ENCODE measurements around the gene MED13. TPM values are rescaled to one million over a fixed set of nuclear protein-coding genes. Genes with fewer than 3 reads are reported as not detected.

The MED13 gene
- total and polyA plus RNA-seq, 9 of the 15 experiments (the other 6 are each of a cell fraction or from before 2014, with no cell fraction given), result 5.4 to 48.4 (median 28.2) TPM

DNA sequence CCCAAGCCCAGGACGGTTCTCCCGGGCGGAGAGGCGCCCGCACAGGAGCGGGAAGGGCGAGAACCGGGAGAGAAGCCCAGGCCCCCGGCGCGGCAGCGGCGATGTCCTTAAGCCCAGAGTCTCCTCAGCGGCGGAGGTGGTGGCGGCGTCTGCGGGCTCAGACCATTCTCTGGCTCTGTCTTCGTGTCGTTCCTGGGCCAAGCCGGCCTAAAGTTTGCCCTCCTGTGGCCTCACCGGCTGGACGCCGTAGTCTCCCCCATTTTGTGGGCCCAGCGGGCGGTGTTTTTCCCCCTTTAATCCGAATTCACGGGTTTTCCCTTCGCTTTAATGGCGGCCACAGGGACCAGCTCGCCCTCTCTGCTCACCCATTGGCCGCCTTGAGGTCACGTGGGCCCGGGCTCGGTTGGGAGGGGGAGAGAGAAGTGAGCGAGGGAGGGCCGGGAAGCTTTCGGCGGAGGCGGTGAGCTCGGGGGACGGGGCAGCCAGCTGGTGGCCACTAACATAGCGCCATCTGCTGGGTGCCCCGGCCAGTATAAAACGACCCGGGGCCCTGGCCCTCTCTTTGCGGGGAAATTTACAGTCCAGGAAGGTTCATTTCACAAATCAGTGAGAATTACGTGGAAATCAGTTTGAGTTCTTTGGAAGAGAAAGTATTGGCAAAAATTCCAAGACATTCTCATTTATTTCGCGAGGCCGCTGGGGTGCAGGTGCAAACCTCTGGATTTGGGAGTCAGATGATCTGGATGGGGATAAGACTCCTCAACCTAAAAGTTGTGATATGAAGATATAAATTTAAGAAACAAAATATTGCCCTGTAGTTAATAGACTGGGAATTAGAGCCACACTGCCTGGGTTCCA, 762 bp upstream of the MED13 start (continued):
- TF ChIP-seq, protein P1, sequence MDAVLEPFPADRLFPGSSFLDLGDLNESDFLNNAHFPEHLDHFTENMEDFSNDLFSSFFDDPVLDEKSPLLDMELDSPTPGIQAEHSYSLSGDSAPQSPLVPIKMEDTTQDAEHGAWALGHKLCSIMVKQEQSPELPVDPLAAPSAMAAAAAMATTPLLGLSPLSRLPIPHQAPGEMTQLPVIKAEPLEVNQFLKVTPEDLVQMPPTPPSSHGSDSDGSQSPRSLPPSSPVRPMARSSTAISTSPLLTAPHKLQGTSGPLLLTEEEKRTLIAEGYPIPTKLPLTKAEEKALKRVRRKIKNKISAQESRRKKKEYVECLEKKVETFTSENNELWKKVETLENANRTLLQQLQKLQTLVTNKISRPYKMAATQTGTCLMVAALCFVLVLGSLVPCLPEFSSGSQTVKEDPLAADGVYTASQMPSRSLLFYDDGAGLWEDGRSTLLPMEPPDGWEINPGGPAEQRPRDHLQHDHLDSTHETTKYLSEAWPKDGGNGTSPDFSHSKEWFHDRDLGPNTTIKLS (IDR thresholded peaks at IDR 0.05; ENCODE audit: borderline replicate concordance, low read depth), result no peak
- no peak for TF ChIP-seq BMI1 (IDR thresholded peaks at IDR 0.05; ENCODE audit: low read length)
- TF ChIP-seq TRIM28 (IDR thresholded peaks at IDR 0.05), result no peak
- TF ChIP-seq ZNF57 (CRISPR knock-in tag; IDR thresholded peaks at IDR 0.05), result no peak
- TF ChIP-seq KDM1A (IDR thresholded peaks at IDR 0.05), result peak in 1 of 2 experiments; percentile 18; a peak in 1 of 4 replicates
- TF ChIP-seq NCOA1 (IDR thresholded peaks at IDR 0.05; ENCODE audit: low read depth), result peak; percentile 19; the same call in 1 of the 2 replicates
- peak; percentile 44 for TF ChIP-seq JUND (IDR thresholded peaks at IDR 0.05; ENCODE audit: borderline replicate concordance, low read depth, low read length)
- no peak; the same call in 2 of the 3 replicates for TF ChIP-seq JUND (tag; IDR thresholded peaks at IDR 0.05; ENCODE audit: borderline replicate concordance, low read depth, low read length)
- peak in 1 of 2 experiments; percentile 40; a peak in 1 of 4 replicates for TF ChIP-seq HDAC1 (IDR thresholded peaks at IDR 0.05)
- TF ChIP-seq GTF2E2 (tag; IDR thresholded peaks at IDR 0.05), result peak; percentile 41; the same call in 1 of the 2 replicates
- no peak for TF ChIP-seq ZNF785 (CRISPR knock-in tag; IDR thresholded peaks at IDR 0.05)
- TF ChIP-seq, protein P2, sequence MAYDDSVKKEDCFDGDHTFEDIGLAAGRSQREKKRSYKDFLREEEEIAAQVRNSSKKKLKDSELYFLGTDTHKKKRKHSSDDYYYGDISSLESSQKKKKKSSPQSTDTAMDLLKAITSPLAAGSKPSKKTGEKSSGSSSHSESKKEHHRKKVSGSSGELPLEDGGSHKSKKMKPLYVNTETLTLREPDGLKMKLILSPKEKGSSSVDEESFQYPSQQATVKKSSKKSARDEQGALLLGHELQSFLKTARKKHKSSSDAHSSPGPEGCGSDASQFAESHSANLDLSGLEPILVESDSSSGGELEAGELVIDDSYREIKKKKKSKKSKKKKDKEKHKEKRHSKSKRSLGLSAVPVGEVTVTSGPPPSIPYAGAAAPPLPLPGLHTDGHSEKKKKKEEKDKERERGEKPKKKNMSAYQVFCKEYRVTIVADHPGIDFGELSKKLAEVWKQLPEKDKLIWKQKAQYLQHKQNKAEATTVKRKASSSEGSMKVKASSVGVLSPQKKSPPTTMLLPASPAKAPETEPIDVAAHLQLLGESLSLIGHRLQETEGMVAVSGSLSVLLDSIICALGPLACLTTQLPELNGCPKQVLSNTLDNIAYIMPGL (CRISPR knock-in tag; IDR thresholded peaks at IDR 0.05), result peak; percentile 68; the same call in 1 of the 2 replicates
- TF ChIP-seq L3MBTL2 (IDR thresholded peaks at IDR 0.05), result peak; percentile 71
- TF ChIP-seq RBM34 (IDR thresholded peaks at IDR 0.05; ENCODE audit: borderline replicate concordance, insufficient read depth, low read length), result no peak
- 0 out of 2 replicates have a peak, but pooled peaks have one; percentile 4 for TF ChIP-seq GABPA (tag; conservative IDR thresholded peaks at IDR 0.05; ENCODE audit: low read depth)
- no peak for TF ChIP-seq DLX4 (CRISPR knock-in tag; IDR thresholded peaks at IDR 0.05)
- TF ChIP-seq, protein P3, sequence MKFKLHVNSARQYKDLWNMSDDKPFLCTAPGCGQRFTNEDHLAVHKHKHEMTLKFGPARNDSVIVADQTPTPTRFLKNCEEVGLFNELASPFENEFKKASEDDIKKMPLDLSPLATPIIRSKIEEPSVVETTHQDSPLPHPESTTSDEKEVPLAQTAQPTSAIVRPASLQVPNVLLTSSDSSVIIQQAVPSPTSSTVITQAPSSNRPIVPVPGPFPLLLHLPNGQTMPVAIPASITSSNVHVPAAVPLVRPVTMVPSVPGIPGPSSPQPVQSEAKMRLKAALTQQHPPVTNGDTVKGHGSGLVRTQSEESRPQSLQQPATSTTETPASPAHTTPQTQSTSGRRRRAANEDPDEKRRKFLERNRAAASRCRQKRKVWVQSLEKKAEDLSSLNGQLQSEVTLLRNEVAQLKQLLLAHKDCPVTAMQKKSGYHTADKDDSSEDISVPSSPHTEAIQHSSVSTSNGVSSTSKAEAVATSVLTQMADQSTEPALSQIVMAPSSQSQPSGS (CRISPR knock-in tag; IDR thresholded peaks at IDR 0.05), result no peak
- TF ChIP-seq ZNF239 (CRISPR knock-in tag; IDR thresholded peaks at IDR 0.05), result no peak
- TF ChIP-seq PHF8 (IDR thresholded peaks at IDR 0.05; ENCODE audit: borderline replicate concordance, low read length), result peak; percentile 90
- peak; percentile 69 for TF ChIP-seq RBM25 (IDR thresholded peaks at IDR 0.05; ENCODE audit: low read depth, low read length, severe bottlenecking)
